ENCODE results near the gene MCL1. TPM values are rescaled to one million over a fixed set of nuclear protein-coding genes. Genes with fewer than 3 reads are reported as not detected.

The MCL1 gene
- total RNA-seq, 1 experiment from 2014 or later: 574 TPM

- DNase-seq (ENCODE audit: extremely low read depth, low read depth): no peak
These were observed 33.0 kb downstream of the MCL1 start for GRCh38 chr1:150546294-150546937.

- DNase-seq (ENCODE audit: extremely low read depth, low read depth): no peak
These were observed 33.9 kb downstream of the MCL1 start for GRCh38 chr1:150545486-150546032.

DNA sequence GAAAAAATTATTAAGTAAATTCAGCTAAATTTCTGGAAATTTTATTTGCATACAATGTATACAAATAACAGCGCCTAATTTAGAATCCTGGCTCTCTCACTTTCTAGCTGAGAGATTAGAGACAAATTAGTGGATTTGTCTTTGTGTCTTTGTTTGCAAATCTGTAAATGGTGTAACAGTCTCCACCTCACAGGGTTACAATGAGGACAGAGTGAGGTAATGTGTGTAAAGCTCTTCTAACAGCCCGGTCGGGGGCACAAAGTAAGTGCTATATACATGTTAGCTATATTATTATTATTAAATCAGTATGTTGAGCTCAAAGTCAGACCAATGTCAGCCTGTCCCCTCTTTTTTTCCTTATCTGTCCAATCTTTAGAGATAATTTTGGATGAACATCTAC is 35.2 kb downstream of the MCL1 start:
- DNase-seq (ENCODE audit: extremely low read depth, low read depth): no peak

DNA sequence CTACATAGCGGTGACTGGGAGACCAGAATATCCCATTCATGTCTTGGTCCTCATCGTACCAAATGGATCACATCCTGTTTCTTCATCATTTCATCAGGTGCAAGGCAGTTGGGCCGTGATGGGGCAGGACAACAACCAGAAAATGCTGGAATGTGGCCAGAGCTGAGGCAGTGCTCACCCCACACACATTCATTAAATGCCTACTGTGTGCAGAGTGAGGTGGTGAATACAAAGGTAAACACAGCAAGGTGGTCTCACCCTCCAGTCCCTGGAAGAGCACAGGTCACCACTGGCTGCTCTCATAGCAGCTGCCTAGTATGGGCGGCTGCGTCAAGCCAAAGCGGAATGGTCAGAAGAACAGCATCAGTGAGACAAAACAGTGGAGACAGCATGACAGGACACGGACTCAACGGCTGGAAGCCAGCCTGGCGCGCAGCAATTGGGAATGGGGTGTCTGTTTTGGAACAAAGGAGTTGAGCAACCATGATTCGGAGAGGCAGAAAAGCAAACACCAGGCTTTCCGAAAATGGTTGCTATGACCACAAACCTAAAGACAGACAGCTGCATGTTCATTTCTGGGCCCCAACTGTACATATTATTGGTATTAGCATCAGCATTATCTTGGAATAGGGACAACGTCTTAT is 35.8 kb downstream of the MCL1 start:
- DNase-seq (ENCODE audit: extremely low read depth, low read depth): no peak

DNA sequence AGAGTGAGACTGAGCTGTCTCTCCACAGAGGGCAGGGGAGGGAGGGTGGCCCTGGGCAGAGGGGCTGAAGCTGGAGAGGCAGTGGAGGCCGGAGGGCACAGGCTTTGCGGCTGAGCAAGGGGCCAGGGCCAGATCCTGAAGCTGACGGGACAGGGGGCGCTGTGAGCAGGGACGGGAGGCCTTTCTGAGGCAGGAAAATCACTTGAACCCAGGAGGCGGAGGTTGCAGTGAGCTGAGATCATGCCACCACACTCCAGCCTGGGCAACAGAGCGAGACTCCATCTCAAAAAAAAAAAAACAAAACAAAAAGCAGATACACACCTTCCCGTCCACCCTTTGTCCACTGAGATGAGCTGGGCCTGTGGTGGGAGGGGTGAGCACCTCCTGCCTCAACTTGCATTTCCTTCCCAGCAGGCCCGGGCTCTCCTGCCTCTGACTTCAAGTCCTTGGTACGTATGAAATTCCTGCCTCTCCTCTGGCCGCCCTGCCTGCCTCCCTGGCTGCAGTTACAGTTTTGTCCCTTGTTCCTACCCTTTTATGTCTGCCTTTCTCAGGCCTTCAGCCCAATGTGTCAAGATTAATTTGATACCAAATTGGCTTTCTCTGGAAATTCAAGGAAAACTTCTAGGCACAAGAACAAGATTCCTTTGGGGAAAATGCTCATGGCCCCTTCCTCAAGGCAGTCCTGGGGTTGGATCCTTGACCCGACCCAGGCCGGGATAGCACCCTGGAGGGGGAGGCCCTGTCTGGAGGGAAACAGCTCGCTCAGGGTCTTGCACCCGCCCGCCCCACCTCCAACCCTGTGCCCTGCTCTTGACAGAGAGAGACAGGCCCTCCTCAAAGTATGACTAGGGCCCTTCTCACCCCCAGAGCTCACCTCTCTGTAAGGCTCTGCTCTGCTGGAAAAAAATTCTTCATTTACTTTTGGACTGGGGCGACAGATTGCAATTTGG is 41.4 kb downstream of the MCL1 start:
- no peak for DNase-seq (ENCODE audit: extremely low read depth, low read depth)

GRCh38 chr1:150536836-150537731 is 42.3 kb downstream of the MCL1 start:
- DNase-seq (ENCODE audit: extremely low read depth, low read depth): no peak

GRCh38 chr1:150535511-150536287 is 43.7 kb downstream of the MCL1 start:
- no peak for DNase-seq (ENCODE audit: extremely low read depth, low read depth)

GRCh38 chr1:150534002-150534401 is 45.4 kb downstream of the MCL1 start:
- DNase-seq (ENCODE audit: extremely low read depth, low read depth): no peak

DNA sequence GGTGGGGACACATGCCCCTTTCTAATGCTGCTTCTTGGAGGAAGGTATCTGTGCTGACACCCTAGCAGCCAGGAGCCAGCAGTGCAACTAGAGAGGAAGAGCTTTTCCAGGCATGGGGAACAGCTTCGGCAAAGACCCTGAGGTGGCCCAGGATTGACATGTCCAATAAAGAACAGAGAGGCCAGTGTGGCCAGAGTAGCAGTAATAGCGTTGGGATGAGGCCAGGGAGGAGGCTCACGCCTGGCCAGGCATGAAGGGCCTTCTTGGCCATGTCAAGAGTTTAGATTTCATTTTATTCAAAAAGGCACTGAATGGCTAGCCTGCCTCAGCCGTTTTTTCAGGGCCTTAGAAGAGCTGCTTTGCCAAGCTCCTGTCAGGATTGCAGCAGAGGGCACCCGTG is 46.5 kb downstream of the MCL1 start:
- DNase-seq (ENCODE audit: extremely low read depth, low read depth): no peak

- DNase-seq (ENCODE audit: extremely low read depth, low read depth): no peak
These were observed 48.8 kb downstream of the MCL1 start for GRCh38 chr1:150530491-150531159.

DNA sequence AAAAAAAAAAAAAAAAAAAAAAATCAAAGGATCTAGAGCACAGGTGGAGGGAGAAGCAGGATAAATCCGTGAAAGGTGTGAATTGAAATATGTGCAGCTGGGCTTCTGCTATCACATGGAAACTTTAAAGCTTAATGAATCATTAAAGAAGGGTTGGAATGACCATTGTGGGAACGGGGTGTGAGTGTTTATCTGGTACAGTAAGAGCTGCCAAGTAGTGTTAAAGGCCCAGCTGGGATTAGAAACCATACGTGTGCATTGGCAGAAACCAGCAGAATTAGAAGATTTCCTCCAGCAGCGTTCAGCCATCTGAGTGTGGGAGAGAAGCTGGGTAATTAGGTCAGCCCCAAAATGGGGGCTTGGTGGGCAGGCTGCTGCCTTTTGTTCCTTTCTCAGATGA is 50.4 kb downstream of the MCL1 start:
- DNase-seq (ENCODE audit: extremely low read depth, low read depth): no peak

DNA sequence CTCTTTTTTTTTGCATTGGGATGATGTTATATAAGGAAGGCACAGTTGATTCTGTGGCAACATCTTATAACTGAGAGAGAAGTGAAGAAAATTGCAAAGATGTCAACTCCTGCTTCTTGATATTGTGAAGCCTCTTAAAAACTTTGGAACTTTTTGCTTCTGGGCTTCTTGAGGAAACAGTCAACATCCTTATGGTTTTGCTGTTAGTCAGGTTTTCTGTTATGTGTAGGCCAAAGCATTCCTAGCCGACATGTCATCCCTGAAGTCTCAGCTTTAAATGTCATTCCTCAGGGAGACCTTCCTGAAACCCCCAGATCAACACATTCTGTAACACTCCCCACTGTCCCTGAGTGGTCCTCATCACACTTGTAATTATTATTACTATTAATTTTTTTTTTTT is 51.2 kb downstream of the MCL1 start:
- no peak for DNase-seq (ENCODE audit: extremely low read depth, low read depth)

GRCh38 chr1:150525348-150525747 is 54.1 kb downstream of the MCL1 start:
- DNase-seq (ENCODE audit: extremely low read depth, low read depth): no peak

Small RNA genes within 50 kb of the gene (small RNA-seq; reads per million reads assigned to genes)
- gene MIR4257: 0 reads per million in 2 experiments
- 0 reads per million in 2 experiments for gene RF00015
- gene RF00561: 0 reads per million in 2 experiments
- 0 to 0.06 reads per million in 2 experiments for gene RN7SL473P
- 0 to 0.02 reads per million in 2 experiments for gene RN7SL600P

Other genes starting within 250 kb of the MCL1 start
- gene RPRD2, start 215.5 kb downstream of the MCL1 start, total RNA-seq (2014; rRNA removed; shearing (Covaris generic)): 21.8 and 23.0 TPM in 2 replicates
- 40.4 and 42.1 TPM in 2 replicates for gene TARS2, start 92.2 kb downstream of the MCL1 start, total RNA-seq (2014; rRNA removed; shearing (Covaris generic))
- gene ECM1, start 71.5 kb downstream of the MCL1 start, total RNA-seq (2014; rRNA removed; shearing (Covaris generic)): 11.7 and 12.0 TPM in 2 replicates
- not detected in 2 replicates for gene FALEC, start 63.9 kb downstream of the MCL1 start, total RNA-seq (2014; rRNA removed; shearing (Covaris generic))
- gene ADAMTSL4, start 30.2 kb downstream of the MCL1 start, total RNA-seq (2014; rRNA removed; shearing (Covaris generic)): 5.7 and 5.8 TPM in 2 replicates
- 123 and 128 TPM in 2 replicates for gene ENSA, start 50.0 kb upstream of the MCL1 start, total RNA-seq (2014; rRNA removed; shearing (Covaris generic))
- 15.0 and 19.1 TPM in 2 replicates for gene GOLPH3L, start 117.5 kb upstream of the MCL1 start, total RNA-seq (2014; rRNA removed; shearing (Covaris generic))
- gene HORMAD1, start 141.3 kb upstream of the MCL1 start, total RNA-seq (2014; rRNA removed; shearing (Covaris generic)): 10.2 and 14.6 TPM in 2 replicates
- 0.38 and 1.1 TPM in 2 replicates for gene CTSS, start 186.2 kb upstream of the MCL1 start, total RNA-seq (2014; rRNA removed; shearing (Covaris generic))
- gene CTSK, start 228.7 kb upstream of the MCL1 start, total RNA-seq (2014; rRNA removed; shearing (Covaris generic)): 2.7 and 4.5 TPM in 2 replicates

All from NCI-H460 (cell line).